ENCODE data around the gene SPATS1.
"Not testable (repeated sequence)": the region's sequence is repeated elsewhere in the genome, so short reads cannot be mapped to it uniquely, and the experiment has no call there.

The SPATS1 gene

DNA sequence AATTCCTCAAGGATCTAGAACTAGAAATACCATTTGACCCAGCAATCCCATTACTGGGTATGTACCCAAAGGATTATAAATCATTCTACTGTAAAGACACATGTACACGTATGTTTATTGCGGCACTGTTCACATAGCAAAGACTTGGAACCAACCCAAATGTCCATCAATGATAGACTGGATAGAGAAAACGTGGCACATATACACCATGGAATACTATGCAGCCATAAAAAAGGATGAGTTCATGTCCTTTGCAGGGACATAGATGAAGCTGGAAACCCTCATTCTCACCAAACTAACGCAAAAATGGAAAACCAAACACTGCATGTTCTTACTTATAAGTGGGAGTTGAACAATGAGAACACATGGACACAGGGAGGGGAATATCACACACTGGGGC is 4.4 kb downstream of the SPATS1 start:
- DNase-seq: not testable (repeated sequence)

DNA sequence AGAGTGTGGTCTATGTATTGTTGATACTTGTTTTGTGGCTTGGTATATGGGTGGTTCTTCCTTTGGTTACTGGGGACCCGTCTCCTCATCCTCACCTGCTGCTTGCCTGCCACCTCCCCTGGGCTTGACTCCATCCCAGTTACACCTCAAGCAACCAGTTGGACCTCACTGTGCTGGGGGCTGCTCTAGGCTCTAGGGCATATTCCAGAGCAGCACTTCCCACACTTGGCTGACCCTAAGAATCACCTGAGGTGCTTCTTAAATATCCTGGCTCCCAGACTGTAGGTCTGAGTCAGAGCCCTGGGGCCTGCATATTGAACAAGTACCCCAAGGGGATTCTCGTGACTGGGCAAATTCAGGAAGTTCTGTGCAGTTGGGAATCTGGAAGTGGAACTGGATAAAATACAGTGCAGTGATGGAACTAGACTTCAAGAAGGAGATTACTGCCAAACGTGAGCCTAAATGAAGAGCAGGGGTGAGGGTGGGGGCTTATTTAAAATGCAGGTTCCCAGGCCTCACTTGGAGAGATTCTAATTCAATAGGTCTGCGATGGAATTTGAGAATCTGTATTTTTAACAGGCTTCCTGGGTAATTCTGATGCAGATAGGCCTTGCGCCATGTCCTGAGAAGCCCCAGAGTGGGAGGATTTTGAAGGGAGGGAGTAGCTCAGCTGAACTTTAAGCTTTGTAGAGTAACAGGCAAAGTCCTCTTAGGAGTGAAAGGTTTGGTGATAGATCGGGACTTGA is 7.6 kb downstream of the SPATS1 start:
- DNase-seq: no peak

DNA sequence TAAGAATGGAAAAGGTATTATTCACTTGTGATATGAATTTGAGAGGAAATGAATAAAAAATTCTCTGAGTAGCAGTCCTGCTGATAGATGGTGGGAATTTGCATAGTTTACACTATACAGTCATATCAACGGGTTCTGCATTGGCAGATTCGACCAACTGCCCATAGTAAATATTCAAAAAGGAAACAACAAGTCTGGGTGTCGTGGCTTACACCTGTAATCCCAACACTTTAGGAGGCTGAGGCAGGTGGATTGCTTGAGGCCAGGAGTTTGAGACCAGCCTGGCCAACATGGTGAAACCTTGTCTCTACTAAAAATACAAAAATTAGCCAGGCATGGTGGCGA is 8.2 kb downstream of the SPATS1 start:
- not testable (repeated sequence) for DNase-seq

DNA sequence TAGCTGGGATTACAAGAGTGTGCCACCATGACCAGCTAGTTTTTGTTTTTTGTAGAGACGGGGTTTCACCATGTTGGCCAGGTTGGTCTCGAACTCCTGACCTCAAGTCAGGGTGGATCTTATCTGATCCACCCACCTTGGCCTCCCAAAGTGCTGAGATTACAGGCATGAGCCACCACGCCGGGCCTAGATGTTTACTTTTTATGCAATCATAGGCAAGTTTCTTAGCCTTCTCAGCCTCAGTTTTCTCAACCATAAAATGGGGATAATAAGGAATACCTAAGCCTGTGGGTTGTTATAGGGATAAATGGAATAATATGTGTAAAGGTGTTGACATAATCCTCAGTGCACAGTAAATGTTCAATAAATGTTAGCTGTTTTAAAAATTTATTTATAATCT is 9.8 kb downstream of the SPATS1 start:
- no peak for DNase-seq

DNA sequence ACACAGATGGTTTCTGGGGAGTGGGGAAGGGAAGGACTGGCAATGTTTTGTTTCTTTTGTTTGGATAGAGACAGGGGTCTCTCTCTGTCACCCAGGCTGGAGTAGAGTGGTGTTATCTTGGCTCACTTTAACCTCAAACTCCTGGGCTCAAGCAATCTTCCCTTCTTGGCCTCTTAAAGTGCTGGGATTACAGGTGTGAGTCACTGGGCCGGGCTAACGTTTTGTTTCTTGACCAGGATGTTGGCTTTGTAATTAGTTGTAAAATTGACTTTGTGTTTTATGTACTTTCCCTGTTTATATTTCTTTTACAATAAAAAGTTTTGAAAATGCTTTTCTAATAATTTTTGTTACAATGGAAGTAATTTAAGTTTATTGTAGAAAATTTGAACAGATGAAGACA is 10.9 kb downstream of the SPATS1 start:
- no peak for DNase-seq

DNA sequence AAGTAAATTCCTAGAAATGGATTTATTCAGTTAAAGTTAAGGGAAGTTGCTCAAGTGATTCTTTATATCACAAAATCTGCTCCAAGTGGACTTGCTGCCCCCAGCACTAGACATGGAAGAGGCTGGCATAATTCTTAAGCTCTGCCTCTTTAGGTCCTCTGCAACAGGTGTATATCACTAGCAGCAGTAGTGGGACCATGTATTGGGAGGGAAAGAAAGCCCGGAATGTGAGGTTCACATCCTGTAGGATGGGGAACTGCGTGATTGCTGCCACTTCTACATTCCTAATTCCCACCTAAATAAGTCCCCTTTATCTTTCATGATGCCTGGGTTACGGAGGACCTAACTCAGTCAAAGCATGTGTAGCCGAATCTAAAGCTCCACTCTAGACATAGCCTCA is 13.2 kb downstream of the SPATS1 start:
- no peak for DNase-seq

DNA sequence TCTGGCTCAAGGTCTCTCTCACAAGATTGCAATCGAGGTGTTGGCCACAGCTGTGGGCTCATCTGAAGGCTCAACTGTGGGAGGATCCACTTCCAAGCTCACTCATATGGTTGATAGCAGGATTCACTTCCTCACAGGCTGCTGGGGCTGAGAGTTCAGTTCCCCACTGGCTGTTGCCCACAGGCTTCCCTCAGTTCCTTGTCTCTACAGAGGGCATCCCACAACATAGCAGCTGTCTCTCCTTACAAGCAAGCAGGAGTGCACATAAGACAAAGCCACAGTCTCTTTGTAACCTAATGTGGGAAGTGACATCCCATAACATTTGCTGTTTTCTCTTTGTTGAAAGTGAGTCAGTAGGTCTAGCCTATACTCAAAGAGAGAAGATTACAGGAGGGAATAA is 14.0 kb downstream of the SPATS1 start:
- no peak for DNase-seq

DNA sequence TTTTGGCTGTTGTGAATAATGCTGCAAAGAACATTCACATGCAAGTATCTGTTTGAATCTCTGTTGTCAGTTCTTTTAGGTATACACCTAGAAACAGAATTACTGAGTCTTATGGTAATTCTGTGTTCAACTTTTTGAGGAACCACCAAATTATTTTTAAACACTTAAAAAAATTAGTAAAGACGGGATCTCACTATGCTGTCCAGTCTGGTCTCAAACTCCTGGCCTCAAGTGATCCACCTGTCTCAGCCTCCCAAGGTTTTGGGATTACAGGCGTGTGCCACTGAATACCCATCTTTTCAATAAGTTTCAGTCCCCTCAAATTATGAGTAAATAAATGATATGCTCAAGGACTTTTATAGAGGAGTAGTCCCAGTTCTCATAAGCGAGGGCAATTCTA is 17.5 kb downstream of the SPATS1 start:
- no peak for DNase-seq

DNA sequence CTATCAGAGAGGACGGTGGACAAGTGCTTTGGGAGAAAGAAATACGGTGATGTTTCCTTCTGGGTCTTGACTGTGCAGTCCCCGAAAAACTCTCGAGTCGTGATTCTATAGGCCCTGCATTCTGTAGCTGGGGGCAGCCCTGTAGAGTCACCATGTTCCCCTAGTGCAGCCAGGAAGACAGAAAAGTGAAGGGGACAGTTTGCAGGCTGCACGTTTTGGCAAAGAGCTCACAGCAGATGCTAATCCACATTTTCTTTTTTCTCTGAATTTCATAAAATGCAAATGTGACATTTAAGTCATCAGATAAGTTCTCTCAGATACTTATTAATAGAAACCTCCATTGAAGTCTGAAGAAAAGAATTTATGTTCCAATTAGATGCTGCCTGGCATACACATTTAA is 19.5 kb downstream of the SPATS1 start:
- no peak for DNase-seq

DNA sequence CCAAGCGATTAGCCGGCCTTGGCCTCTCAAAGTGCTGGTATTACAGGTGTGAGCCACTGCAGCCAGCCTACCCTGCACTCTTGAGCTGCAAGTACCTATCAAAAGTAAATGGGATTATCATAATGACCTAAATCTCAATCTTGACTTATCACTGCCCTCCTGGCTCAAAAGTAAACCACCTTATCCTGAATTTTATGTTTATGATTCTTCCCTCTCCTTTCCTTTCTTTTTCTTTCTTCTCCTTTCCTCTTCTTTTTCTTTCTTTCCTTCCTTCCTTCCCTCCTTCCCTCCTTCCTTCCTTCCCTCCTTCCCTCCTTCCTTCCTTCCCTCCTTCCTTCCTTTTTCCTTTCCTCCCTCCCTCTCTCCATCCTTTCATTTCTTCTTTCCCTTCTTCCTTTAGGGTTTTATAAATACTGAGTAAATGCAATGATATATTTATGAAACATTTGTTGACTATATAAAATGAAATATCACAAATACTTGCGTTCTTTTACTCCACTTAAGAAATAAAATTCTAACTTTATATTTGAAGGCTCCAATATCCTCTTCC is 21.0 kb downstream of the SPATS1 start:
- DNase-seq: no peak

DNA sequence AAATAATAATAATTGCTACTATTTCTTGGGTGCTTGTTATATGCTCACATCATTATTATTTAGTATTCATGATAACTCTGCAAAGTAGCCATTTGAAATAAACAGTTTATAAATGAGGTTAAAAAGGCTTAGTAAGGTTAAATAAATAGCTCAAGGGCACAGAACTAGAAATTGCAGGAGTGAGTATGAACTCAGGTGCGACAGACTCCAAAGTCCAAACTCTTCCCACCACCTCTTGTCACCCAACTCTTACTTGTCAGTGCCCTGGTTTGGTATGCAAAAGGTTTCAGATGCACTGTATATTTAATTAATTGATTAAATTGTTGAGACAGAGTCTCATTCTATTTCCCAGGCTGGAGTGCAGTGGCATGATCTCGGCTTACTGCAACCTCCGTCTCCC is 24.3 kb downstream of the SPATS1 start:
- no peak for DNase-seq

DNA sequence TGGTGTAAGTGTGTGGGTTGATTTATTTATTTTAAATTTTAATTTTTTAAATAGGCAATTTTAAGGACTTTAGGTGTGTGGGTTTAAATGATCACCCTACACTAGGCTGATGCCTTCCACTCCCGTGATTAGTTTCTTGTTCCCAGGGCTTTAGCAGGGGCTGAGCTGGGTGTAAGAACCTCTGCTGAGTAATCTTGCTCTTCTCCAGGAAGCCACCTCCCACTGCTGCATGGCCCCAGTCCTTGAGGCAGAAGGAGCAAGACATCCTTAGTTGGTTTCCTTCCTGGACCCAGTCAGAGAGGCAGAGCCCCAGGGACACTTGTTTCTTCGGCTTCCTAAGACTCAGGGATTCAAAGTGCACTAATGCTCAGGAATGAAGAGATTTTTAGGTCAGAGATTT is 25.2 kb downstream of the SPATS1 start:
- no peak for DNase-seq

DNA sequence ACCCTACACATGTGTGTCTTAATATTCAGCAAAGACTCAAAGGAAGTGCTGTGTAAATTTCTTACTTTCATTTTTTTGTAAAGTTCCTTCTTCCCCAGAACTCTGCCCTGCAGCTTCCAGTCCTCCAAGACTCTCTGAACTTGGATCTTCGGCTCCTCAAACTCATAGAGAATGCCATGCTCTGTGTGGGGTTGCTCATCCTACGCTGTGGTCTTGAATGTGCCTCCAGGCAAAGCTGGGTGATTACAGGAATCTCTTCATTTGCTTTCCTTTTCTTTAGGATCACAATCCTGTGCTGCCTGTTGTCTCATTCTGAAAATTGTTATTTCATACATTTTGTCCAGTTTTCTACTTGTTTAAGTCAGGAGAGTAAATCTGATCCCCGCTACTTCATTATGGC is 30.6 kb downstream of the SPATS1 start:
- DNase-seq: no peak

DNA sequence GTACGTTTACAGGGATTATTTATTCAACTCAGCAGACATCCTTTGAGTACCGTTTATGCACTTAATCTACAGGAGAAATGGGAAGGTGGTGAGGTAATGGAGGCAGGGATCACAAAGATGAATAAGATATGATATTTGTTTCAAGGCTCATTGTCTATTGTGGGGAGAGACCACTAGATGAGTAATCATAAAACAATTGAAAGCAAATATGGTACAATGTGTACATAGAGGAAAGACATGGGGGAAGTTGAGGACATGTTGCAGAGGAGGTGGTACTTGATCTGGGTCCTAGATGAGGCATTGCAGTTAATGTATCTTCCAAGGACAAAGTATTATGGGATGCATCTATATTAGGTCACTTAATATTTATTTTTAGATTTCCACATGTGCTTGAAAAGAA is 31.3 kb downstream of the SPATS1 start:
- no peak for DNase-seq

DNA sequence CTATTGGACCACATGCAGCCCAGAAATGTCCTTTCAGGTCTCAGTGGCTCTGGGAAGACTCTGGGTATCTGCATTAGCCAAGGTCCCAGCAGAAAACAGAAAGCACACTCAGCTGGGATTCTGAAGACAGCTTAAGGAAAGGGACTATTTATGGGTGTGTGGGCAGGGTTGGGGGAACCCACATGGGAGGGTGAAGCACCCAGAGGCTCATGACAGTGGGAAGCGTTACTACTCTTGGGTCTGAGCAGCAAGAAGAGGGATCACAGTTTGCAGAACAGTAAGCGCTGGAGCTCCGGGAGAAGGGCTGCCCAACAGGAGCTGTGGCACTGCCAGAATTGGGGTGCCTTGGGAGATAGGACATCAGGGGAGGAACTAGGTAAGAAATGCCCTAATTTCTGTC is 32.6 kb downstream of the SPATS1 start:
- DNase-seq: no peak

DNA sequence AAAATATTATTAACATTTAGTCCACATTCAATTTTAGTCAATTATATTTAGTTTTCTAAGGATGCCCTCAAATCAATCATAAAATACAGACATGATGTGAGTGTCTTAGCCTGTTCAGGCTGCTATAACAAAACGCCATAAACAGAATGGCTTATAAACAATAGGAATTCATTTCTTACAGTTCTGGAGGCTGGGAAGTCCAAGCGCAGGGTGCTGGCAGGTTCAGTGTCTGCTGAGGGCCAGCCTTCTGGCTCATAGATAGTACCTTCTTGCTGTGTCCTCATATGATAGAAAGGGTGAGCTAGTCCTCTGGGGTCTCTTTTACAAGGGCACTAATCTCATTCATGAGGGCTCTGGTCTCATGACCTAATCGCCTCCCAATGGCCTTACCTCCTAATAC is 35.0 kb downstream of the SPATS1 start:
- no peak for DNase-seq

DNA sequence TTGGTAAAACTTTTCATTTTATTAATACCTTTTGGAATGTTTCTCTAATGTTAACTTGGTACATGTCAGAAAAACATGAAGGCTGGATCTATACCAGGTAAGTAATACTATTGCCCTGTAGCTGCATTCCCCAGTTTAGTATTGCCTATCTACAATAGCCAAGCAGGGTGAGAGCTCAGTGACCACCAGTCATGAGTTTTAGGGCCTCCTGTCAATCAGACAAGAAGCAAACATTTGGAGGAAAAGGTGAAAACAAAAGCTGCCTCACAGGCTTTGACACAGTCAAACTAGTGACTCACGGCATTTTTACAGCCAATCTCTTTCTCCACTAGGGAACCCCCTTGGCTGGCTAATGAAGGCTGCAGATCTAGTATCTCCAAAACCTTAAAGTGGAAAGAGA is 35.5 kb downstream of the SPATS1 start:
- DNase-seq: no peak

DNA sequence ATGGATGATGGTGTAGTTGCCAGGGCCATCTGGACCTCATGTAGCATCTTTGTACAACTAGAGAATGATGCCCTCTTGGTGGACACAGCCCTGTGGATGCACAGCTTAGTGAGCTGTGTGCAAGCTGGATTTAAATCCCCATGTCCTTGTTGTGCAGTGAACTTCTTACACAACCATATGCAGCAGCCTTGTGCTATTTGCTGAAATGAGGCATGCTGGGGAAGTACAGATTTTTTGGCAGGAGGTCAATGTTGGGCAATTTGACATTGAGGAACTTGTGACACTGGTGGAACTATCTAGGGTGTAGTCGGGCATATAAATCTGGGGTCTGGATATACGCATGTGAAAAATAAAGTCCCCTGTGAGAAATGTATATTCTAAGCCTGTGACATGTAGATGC is 39.3 kb downstream of the SPATS1 start:
- no peak for DNase-seq

DNA sequence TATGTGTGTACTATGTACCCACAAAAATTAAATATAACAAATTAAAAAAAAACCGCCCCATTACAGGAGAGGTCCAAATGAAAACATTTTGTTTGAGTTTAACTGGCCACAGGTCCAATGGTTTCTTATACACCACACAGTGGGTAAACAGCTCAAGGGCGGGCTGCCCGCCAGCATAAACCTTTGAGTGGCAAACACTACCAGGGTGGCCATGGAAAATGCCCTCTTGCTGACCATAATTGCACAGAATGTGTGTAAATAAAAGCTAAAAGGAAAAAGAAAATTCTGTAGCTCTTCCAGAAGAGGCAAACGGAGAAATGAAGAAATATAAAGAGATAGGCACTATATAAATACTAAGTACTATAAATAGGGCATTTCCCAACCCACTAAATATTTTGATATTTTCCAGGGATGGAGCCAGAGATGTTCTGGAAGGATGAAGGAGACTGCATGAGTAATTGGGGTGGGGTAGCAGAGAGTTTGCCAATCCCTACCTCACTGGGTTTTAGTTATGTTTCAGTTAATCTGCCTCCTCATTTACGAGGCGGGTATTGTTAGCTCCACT is 44.0 kb downstream of the SPATS1 start:
- no peak for DNase-seq

DNA sequence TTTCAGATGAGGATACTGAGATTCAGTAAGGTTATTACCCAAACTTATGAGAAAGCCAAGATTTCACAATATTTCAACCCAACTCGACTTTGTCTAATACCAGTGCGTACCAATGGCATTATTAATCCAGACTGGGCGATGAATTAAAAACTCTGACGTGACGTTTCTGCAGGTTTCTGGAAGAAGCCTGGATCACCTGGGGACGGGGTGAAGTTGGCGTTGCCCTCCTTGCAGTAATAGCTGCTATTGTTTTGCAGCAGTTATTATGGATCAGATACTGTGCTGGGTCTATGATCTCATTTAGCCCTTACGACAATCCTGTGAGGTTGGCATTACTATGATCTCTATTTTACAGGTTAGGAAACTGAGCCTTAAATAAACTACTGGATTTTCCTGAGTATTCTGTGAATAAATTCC is 44.5 kb downstream of the SPATS1 start:
- no peak for DNase-seq

DNA sequence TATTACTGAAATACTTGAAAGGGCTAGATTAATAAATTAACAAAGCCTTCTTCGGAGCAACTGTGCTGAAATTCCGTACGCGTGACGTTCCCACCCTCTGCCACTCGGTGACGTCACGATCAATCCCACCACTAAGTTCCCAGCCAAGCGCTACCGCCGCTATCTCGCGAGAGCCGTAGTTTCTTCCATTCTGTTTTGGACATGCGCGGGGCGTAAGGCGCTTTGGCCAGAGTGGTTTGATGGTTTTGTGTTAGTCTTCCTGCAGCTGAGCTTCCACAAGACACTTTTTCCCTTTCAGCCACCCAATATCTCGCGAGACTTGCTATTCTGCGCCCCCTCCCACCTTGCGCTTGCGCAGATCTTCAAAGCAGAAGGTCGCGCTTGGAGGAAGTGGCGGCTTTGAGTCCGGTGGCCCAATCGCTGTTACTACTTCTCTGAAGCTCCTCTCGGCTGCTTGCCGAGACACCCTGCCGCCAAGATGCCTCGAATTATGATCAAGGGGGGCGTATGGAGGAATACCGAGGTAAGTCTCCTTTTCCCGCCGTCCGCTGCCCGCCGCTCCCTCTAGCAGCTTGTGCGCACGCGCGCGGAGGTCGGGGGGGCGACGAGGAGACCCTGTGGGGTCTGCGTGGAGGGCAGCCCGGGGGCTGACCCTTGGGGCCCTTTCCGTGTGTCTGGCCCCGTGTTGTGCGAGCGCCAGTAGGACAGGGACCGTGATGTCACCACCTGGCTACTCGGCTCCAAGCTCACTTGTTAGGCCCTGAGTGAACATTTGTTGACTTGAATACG is 45.1 kb downstream of the SPATS1 start, which contains the start of gene CDC5L:
Gene CDC5L, plus strand, starts transcription at position 361 of the 789 bp plus-strand sequence. Its CDS starts 118 bp downstream, at position 479.
- DNase-seq: peak; percentile 96

DNA sequence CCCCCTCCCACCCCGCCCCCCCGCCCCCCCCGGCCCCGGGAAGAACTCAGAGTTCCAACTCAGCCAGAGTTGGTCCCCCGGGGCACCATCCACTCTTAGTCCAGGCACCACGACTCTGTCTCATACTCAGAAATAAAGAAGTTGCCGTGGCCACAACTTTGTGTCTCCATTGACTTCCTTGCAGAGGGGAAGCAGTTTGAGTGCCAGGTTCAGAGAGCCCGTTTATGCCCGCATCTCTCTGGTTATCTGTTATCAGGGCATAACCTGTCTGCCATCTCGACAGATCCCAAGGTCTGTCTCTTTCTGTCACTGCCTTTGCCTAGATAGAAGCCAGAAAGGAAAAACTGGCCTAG is 45.7 kb downstream of the SPATS1 start:
- peak; percentile 47 for DNase-seq

DNA sequence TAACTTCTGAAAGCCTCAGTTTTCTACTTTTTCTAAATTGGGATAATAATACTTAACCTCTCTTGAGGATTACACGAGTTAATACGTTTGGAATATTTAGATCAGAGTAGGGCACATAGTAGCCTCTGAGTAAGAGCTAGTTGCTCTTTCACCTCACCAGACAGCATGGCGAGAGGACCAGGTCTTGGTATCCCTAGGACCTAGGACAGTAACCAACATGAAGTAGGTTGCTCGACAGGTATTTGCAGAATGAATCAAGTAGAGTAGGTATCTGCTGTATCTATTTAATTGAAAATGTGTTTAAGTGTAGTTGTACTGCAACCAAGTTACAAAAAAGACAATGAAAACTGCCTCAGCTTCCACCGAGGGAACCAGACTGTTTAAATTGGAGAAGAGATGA is 46.4 kb downstream of the SPATS1 start:
- no peak for DNase-seq

All from right kidney (tissue), 1 donor.